COLO668 (cell line): ENCODE data around the gene TMEM238L.
A peak's percentile ranks its signal among the peaks of the same experiment; 100 is the strongest.

ENCODE experiments used
- DNase-seq: peaks from one replicate; lab custom pipeline; 2025; ENCODE audit not compliant: unreplicated experiment; lab: John Stamatoyannopoulos, UW

TMEM238L gene

DNA sequence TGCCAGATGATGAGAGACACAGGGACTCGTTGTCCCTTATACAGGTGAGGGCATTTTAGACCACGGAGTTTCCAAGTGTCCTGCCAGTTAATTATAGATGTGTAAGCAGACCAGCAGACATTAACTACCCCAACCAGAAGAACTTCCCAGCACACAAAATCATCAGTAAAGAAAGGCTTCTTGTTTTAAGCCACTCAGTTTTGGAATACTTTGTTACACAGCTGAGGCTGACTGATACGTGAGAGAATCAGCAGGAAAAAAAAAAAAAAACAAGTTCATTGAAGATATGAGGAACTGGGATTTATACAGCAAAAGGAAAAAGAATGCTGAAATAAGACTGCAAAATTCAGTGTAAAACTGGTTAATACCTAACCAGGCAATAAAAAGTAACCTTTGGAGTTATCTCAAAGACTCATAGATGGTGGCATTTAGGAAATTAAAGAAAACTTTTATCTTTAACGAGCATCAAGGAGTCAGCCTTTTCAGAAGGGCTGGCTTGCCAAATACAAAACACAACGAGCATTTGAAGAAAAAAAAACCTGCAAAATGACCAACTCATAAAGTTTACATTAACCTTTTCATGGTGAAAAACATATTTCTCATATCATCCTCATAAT, 28.1 kb downstream of the TMEM238L start:
- DNase-seq, result no peak

DNA sequence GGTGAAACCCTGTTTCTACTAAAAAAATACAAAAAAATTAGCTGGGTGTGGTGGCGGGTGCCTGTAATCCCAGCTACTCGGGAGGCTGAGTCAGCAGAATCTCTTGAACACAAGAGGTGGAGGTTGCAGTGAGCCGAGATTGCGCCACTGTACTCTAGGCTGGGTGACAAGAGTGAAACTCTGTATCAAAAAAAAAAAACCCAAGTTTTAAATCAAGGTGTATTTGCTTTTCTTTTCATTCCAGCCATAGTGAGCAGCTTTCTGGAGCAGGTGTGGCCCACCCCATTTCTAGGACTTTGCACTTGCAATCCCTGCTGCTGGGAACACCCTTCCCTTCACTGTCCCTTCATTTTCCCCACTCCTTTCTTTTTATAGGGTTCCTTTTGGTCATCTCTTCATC, 28.8 kb downstream of the TMEM238L start:
- DNase-seq, result no peak

DNA sequence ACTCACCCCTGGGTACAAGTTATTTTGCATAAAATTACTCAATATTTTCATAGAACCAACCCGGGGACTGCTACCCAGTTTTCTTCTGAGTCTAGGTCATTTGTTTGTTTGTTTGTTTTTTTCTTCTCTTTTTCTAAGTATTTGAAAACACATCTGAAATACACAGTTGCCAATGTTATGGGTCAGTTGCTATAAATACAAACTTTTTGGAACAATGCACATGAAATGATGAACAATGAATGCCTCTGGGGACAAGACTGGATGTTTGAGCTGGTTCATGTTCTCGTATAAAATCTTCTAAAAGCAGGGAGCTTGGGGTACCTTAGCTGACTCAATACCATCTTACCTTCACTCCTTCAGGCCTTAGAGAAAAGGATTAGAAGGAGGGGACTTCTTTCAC, 30.5 kb downstream of the TMEM238L start:
- no peak for DNase-seq

DNA sequence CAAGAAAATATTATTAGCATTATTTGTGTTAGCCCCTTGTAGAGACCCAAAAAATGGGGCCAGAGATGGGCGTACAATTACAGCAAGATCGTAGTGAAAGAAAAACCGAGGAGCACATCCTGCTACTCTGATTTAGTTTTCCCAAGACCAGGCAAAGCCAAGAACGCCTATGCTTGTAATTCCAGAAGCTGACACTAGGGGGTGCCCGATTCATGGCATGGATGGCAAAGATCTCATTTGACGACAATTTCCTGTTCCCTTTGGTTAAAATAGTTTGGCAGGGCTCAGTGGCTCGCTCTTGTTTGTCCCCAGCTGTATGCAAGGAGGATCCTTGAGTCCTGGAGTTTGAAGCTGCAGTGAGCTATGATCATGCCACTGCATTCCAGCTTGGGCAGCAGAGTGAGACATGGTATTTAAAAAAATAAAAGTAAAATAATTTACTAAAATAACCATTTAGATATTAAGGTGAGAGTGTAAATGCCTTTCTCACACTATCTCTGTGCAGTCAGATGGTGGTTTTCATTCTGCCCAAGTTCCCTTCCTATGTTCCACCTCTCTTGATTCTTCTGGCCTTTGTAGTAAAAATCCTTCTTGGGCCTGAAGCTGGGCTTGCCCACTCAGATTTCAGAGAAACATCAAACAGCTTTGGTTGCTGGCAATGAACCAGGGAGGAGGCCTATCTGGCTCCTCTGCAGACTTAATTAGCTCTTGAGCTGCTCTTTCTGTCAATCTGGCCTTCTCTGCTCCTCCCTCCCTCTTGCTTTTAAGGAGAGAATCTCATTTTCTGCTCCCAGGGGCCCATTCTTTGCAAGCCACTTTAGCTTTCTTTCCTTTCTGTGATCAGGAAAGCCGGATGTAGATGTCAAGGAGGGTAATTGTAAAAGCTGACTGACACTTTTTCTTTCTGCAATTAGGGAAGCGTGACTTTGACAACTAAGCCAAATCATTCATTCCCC, 31.2 kb downstream of the TMEM238L start:
- DNase-seq, result peak; percentile 5

DNA sequence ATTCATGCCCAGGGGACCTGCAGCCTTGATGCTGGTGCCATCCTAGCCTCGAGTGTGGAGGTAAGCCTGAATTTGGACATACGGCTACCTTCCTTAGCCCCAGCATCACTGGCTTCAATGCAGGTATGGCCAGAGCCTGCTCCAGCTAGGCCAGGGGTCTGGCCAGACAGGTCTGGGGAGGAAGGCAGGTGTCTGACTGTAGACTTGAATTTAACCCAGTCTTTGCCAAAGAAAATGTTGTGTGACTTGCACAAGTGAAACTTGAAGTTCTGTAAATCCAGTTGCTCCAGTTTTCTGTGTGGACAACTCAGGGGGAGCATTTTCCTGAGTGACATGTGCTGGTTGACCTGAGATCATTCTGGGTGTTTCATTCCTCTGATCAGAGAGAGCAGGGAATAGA, 32.8 kb downstream of the TMEM238L start:
- DNase-seq, result no peak

DNA sequence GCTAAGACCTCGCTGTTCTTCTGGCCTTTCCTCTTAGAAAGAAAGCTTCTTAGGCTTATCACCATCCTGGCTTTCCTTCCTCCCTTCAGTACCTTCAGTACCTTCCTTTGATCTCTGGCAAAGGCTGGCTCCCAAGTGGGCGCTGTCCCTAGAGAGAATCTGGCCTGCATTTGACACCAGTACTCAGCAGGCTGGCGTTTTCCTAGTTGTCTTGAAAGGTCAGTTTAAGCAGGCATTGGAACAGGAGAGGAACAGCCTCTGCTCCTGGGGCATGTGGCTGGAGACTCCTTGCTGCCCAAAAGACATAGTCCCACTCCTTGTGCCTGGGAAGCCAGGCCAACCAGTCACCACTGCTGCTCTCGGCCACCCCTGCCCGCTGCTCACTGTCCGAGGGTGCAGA, 34.1 kb downstream of the TMEM238L start:
- no peak for DNase-seq

DNA sequence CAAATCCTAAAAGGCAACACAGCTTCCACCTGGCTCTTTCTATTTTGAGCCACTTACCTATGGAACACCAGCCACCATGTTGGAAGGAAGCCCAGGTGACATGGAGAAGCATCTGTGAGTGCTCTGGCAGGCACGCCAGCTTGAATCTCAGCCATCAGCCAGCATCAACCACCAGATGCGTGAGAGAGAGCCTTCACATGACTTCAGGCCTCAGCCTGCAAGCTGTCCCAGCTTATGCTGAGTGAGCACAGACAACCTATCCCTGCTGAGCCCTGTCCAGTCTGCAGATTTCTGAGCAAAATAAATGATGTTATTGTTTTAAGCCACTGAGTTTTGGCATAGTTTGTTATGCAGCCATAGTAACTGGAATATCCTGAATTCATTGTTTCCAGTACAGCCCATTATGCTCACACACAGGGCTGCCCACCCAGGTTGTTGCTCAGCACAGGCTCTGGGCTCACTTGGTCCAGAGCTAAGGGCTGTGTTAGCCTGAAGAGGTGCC, 35.1 kb downstream of the TMEM238L start:
- no peak for DNase-seq

DNA sequence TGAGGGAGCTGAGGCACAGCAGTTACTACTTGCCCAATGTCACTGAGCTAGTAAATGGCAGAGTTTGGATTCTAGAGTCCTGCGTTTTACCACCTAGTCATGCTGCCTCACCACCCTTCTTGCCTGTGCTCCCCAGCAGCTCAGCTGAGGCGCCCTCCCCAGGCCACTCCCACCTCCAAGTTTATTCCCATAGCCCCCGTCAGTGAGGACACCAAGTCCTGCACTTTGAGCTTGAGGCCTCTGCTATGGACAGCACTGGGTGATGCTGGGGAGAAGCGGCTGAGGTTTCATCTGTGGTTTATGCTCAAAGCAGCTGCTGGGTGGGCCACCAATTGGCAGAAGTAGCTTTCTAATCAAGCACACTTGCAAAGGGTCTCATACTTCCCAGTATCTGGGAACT, 36.7 kb downstream of the TMEM238L start:
- no peak for DNase-seq

DNA sequence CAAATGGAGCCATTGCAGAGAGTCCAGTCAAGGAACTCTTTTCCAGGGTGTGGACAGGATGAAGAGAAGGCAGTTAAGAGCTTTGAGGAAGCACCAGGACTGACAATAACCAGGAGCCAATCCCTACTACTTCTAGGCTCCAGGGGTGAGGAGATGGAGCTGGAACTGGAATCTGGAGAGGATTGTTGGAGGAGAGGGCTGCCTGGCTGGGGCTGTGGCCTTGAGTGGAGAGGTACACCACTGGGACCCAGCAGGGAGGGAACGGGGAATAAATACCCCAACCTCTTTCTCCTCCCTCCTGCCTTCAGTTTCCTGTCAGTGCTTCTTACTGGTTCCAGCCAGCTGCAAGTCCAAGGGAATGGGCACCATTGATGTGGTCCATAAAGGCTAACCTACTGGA, 41.9 kb downstream of the TMEM238L start:
- no peak for DNase-seq

DNA sequence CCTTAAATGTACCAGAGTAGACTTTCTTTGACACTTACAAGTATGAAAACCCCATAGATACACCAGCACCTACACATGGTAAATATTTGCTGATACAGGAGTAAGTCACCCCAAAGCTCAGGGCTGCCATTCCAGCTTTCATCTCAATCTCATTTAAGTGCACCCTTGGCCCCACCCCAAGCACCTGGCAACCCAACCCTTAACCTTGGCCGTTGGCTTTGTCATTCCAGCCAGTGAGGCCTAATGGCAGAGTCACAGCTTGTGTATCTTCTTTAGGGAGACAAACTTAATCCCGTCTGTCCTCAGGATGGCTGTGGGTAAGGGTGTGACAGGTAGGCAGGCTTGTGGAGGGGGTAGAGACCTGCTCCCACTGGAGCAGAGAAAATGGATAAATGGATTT, 42.6 kb downstream of the TMEM238L start:
- no peak for DNase-seq

DNA sequence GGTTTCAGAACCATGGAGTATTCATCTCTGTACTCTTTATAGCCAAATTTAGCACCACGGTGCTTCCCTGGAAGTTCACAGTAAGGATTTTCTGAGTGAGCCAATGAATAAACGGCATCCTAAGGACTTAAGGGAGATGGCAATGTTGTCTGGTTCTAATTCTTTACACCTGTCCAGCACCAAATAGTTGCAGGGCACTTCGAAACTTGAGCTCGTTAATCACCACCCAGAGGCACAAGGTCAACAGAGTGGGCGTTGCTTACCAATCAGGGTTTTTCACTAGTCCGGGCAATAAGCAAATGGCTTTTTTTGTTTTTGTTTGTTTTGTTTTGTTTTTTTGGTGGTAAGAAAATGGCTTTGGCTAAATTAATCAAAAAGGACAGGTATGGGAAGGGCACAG, 45.8 kb downstream of the TMEM238L start:
- DNase-seq, result no peak

DNA sequence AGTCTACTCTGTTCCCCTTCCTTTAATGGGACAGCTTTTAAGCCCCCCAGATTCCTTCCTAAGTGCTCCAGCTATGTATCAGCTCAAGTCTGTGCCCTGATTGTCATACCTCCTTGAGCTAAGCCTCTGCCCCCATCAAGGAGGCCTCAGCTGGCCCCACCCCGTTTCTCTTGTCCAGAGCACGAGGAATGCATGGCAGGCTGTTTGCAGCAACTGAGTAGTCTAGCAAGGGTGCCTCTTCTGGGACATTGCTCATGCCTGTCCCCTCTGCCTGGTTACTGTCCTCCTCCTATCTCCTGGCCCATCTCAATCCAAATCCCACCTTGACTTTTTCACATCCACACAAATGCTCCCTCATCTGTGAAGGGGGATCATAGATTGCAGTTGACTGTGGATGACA, 46.3 kb downstream of the TMEM238L start:
- no peak for DNase-seq

DNA sequence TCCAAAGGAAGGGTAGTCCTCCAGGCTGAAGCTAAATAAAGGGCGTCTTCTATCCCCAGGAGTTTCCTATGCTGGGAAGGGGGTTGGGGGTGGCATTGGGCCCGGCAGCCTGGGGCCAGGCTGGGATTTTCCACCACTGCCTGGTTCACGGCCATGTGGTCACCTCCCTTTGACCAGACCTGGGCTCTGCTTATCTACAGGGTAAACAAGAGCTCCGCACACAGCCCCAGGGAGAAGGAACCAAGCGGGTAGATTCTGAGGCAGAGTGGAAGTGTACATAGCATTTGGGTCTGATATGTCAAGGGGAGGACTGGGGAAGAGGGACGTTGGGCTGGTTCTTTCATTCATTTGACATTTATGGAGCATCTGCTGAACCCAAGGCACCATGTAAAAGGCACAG, 46.8 kb downstream of the TMEM238L start:
- no peak for DNase-seq

DNA sequence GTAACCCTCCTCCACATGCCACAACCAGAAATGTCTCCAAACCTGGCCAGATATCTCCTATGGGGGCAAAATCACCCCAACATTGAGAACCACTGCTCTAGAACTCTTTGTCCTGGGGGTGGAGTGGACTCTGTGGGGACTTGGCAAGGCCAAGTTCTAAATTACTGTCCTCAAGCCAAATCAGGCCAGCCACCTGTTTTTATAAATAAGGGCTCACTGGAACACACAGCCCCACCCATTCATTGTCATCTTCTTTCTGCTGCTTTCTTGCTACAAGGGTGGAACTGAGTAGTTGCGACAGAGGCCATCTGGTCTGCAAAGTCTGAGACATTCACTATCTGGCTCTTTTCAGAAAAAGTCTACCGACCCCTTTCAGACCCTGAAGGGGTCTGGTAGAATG, 47.3 kb downstream of the TMEM238L start:
- DNase-seq, result no peak

DNA sequence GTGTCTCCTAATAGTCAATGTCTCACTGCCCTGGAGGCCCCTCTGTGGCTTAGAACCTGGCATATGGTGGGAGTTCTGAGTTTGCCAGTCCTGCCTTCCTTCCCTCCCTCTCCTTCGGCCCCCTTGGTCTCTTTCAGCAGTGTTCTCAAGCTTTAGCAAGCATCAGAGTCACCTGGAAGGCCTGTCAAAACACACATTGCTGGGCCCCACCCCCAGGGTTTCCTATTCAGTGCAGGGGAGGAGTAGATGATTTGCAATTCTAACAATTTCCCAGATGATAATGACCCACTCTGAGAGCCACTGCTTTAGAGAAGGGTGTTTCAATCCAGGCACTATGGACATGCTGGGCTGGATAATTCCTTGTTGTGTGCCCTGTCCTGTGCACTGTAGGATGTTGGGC, 47.7 kb downstream of the TMEM238L start:
- DNase-seq, result no peak

DNA sequence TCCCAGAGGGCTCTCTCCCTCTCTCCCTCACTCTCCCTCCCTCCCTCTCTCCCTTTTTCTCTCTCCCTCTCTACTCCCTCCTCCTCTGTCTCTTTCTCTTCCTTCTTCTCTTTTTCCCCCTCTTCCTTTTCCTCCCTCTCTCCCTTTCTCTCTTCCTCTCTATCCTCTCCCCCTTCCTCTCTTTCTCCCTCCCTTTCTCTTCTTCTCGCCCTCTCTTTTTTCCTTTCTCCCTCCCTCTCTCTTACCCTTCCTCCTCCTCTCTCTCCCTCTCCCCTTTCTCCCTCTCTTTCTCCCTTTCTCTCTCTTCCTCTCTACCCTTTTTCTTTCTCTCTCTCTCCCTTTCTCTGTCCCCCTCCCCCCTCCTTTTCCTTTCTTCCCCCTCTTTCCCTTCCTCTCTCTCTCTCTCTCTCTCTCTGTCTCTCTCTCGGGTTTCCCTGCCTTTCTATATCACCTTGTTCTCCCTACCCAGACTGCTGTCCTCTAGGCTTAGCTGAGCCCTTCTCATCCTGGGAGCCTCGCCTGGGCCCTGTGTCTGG, 48.2 kb downstream of the TMEM238L start:
- no peak for DNase-seq

DNA sequence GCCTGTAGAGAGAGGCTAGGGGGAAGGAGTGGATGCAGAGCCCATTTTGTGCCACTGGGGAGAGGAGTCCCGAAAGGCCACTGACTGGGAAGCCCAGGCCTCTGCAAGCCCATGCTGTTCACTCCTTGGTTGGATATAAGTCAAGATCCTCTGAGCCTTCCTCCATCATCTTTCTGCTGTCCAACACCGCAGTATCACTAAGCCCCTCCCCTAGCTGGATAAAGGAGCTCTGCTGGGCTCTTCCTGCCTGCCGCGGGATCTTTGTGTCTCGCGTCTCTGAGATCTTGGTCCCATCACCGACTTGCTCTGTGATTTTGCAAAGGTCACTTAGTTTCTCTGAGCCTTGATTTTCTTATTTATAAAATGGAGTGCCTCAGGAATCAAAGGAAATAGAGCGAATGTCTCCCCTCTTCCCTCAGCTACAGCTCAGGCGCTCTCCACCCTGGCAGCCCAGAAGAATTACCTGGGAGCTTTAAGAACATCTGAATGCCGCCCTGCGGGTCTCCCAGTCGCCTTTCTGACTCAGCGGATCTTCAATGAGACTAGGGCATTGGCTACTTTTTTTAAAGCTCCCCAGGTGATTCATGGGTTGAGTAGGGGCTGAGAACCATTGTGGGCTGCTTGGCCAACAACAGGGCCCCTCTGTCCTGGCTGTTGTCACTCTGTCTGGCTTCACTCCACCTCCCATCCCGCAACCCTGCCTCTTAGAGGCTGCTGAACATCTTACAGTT, 48.9 kb downstream of the TMEM238L start:
- no peak for DNase-seq

DNA sequence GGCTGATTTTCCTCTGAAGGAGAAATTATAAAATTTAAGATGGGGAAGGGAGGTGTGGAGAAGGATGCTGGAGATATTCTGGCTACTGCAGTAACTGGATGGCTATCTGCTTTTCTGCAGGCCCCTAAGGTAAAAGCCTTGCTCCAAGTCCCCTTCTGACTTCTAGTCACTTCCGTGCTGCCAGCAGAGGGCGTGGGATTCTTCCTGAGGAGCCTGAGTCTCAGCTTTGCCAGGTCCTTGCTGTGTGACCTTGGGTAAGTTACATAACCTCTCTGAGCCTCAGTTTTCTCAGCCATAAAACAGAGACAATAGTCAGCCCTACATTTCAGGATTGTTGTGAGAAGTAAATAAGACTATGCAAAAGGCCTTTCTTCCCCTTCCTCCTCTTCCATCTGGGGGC, 49.8 kb downstream of the TMEM238L start:
- DNase-seq, result peak; percentile 7

DNA sequence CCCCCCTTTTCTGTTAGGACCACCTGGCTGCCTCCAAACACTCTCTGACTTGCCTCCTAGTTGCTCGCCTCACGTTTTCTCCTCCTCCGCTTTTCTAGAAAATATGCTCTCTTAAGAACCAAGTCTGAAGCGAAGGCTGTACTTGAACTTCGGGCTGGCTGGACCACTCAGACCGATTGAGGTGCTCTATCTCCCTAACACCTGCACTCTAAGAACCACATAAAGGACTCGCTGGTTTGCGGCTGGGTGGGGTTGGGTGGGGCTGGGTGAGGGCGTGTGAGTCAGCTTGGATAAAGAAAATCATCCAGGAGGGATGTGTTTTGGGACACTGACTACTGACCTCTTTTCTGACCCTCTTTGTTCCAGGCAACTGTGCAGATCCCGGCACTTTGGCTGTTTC, 51.2 kb downstream of the TMEM238L start:
- no peak for DNase-seq

DNA sequence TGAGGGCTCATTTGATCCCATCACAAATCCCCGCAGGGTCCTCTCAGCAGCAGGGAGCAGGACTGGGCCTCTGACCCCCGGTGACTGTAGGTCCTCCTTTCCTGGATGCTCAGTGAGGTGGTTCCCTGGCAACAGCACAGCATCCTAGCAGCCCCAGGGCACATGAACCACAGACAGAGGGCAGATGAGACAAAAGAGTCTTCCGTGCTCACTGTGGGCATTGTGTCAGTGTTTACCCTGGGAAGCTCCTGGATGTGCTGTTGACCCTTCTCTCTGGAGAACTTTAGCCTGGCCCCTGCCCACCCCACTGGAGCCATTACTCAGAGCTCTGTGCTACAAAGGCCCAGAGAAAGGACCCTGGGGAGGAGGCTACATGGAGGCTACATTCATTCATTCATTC, 52.3 kb downstream of the TMEM238L start:
- peak; percentile 0 for DNase-seq

DNA sequence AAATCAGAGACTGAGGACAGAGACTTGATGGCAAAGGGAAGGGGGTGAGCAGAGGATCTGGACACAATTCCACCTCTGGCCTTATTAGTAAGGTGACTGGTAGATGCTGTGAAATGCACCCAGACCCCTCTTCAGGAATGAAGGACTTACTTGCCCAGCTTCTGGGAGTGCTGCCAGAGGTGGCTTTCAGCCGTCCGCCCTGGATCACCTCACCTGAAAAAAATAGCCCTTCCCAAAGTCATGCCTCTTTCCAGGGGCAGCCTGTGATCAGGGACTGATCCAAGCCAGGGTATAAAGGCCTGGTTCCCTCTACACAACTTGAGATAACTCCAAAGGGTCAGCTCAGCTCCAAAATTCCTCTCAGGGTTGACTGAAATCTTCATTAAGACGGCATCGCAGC, 53.7 kb downstream of the TMEM238L start:
- no peak for DNase-seq
